Psoas muscle (tissue), 8 donors: ENCODE results near the gene MPP2. TPM values are rescaled to one million over a fixed set of nuclear protein-coding genes. Genes with fewer than 3 reads are reported as not detected.

Experiments used
- ATAC-seq, 4 donors: fragments of 200-7000 bp; cut with Tn5 transposase; one replicate each; pipeline ENCODE4 v1.9.1; 2020; ENCODE audit warnings: moderate library complexity in 3 of 4, mild to moderate bottlenecking in 2 of 4
- DNase-seq, 2 donors: peaks; one replicate each; pipeline ENCODE4 v3.0.0-alpha.2; 2020
- H3K27ac ChIP-seq: fragments of 200-600 bp; one replicate; pipeline ENCODE4 v1.8.0; 2022
- H3K27me3 ChIP-seq, 3 donors: fragments of 200-600 bp in 1 of 3; one replicate each; pipeline versions ENCODE4 v1.6.1 to v1.8.0; 2013 to 2022; ENCODE audit warnings: low read length in 2 of 3, mild to moderate bottlenecking in 2 of 3, moderate library complexity in 1 of 3; ENCODE audit not compliant: insufficient read depth in 3 of 3
- H3K36me3 ChIP-seq, 2 donors: fragments of 200-600 bp in 1 of 2; one replicate each; pipeline versions ENCODE4 v1.6.1 to v1.8.0; 2013 to 2022; ENCODE audit warnings: low read depth in 1 of 2, mild to moderate bottlenecking in 1 of 2, moderate library complexity in 1 of 2; ENCODE audit not compliant: insufficient read depth in 1 of 2
- H3K4me1 ChIP-seq: fragments of 200-600 bp; one replicate; pipeline ENCODE4 v1.8.0; 2022
- H3K4me3 ChIP-seq: fragments of 200-600 bp; one replicate; pipeline ENCODE4 v1.8.0; 2022; ENCODE audit warnings: mild to moderate bottlenecking
- H3K9me3 ChIP-seq: fragments of 200-600 bp; one replicate; pipeline ENCODE4 v1.8.0; 2022
- CTCF ChIP-seq: fragments of 200-600 bp; IDR thresholded peaks from one replicate; pipeline ENCODE4 v1.8.0; 2022; ENCODE audit warnings: antibody characterized with exemption
- WGBS, 3 donors: extraction: QIAGEN DNeasy Blood & Tissue Kit; methylation state at CpG; one replicate each; pipeline versions ENCODE4 v1.1.6 to v1.1.7; 2013; 5-methylcytosine and 5-hydroxymethylcytosine counted together
- intact Hi-C, 2 donors: fragments of 100-400 bp; cut with DNase I; formaldehyde crosslinking; loops; one replicate each; pipeline versions ENCODE4 v1.11.0 to v1.14.2; 2022
- polyA plus RNA-seq, 3 donors: library from polyadenylated mRNA; stranded (reverse); fragments of 200-250 nt; gene quantifications; one replicate each; pipeline ENCODE4 v1.2.3, GENCODE V29; 2013
- total RNA-seq, 4 donors: library from RNA; stranded (reverse); fragmentation: NEBNext Ultra II Directional in 2 of 4; extraction: Animal tissue kit (Norgen Biotek cat#: 25700) in 2 of 4; gene quantifications; one replicate each; pipeline versions ENCODE4 v1.2.1 to v1.2.4, GENCODE V29; 2021 to 2023
- donor health status: healthy with polysubstance abuse.
- donor health status: DM: no; HTN: no; CAD: no; lungs with moderate emphysema.
- donor health status: Bipolar disorder and iron deficiency.
- donor health status: healthy.
- donor health status: DM: yes; HTN: yes; CAD: no.
- donor health status: DM: no; HTN: no; CAD: no.
- donor health status: DM: no; HTN: no; CAD: no.
- donor health status: DM: yes; HTN: yes; CAD: no.

Gene MPP2
- total and polyA plus RNA-seq, 7 donors = 0.19 to 1.6 (median 0.42) TPM

DNA sequence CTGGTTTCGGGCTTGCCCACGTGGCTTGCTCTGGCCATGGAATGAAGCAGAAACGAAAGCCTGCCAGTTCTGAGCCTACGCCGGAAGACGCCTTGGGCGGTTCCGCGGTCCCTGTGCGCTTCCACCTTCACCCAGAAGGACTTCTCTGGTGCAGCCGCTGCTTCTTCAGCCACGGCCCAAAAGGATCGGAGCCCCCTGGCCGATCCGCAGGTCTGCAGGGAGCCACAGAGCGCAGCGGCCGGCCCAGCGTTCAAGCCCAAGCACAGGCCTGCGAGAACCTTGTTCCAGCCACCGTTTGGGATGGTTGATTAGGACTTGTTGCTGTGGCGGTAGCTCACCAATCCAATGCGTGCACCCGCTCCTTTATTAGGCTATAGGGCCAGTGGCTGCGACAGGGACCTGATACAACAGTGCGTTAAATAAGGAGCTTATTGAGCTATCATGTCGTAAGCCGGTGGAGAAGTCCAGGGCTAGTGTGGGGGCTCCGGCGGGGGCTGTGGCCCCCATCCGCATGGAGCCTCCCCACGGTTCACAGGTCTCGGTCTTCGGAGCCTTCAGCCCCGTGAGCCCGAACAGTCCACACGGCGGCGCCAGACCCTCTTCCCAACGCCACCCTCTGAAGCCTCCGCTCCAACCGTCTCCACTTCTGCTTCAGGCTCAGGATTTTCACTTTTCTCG is 10.2 kb upstream of the MPP2 start:
- Histone ChIP-seq H3K36me3 (no peaks in the 10 kb centered on the region), H3K4me3 (peak overlapping the region; percentile 44), H3K9me3 (no peaks in the 10 kb centered on the region), H3K4me1 (no peaks in the 10 kb centered on the region), H3K27me3 (peaks cover 0 to 34% (median 2%) of the 10 kb centered on the region in 3 donors), H3K27ac (no peak overlapping the region)
- TF ChIP-seq CTCF = peak; percentile 38
- peak in 2 of 4 donors; percentile 58 to 61 for ATAC-seq
- intact Hi-C loops = no loop called here
- WGBS, 3 donors = 14 to 17% (median 15%) methylated on average over 42 to 43 of the region's 43 CpGs
- DNase-seq = peak; percentile 48 to 64

DNA sequence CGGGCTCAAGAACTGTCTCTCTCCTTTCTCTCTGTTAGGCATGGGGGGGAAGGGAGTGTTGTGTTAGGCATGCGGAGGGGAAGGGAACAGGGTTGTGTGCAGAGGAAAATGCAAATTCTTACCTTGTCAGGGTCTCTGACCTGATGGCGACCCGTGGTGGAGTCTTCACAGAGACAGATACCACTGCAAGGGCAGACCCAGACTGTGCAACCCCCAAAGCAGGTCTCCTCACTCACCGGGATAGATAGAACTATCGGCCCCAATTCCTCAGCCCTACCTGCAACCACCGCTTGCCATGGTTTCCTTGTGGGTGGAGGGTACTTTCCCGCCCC is 9.6 kb upstream of the MPP2 start:
- intact Hi-C loops = no loop called here
- no peaks in the 10 kb centered on the region for H3K36me3 ChIP-seq
- peak overlapping the region; percentile 44 for H3K4me3 ChIP-seq
- WGBS, 3 donors = 71 to 75% (median 75%) methylated on average over 8 of the region's 8 CpGs
- ATAC-seq (no peak), DNase-seq (peak in 1 of 2 donors; percentile 0)
- H3K27me3 ChIP-seq = peaks cover 0 to 34% (median 2%) of the 10 kb centered on the region in 3 donors
- H3K9me3 ChIP-seq = no peaks in the 10 kb centered on the region
- no peaks in the 10 kb centered on the region for H3K4me1 ChIP-seq
- TF ChIP-seq CTCF = no peak
- no peak overlapping the region for H3K27ac ChIP-seq

DNA sequence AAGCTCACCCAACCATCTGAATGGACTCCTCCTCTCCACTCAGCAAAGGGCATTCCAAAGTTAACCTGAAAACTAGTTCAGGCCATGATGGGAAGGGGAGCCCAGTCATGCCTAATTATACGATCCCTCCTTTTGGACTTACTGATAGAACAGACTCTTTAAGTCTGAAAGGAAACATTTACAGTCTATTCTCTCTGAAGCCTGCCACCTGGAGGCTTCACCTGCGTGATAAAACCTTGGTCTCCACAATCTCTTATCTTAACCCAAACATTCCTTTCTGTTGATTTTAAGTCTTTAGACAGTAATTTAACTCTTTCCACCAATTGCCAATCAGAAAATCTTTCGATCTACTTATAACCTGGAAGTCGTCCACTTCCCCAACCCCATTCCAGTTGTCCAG is 9.0 kb upstream of the MPP2 start:
- H3K27me3 ChIP-seq = peaks cover 0 to 34% (median 2%) of the 10 kb centered on the region in 3 donors
- intact Hi-C loops = no loop called here
- H3K4me1 ChIP-seq = no peaks in the 10 kb centered on the region
- no peak for TF ChIP-seq CTCF
- 75 to 82% (median 77%) methylated on average over 4 of the region's 4 CpGs for WGBS, 3 donors
- H3K27ac ChIP-seq = no peak overlapping the region
- DNase-seq = no peak
- H3K4me3 ChIP-seq = no peak overlapping the region
- no peak for ATAC-seq
- H3K36me3 ChIP-seq = no peaks in the 10 kb centered on the region
- no peaks in the 10 kb centered on the region for H3K9me3 ChIP-seq

GRCh38 chr17:43915559-43915958 is 8.2 kb upstream of the MPP2 start:
- intact Hi-C loops = no loop called here
- no peak overlapping the region for H3K4me3 ChIP-seq
- DNase-seq (no peak), ATAC-seq (no peak)
- H3K36me3 ChIP-seq = no peaks in the 10 kb centered on the region
- no peaks in the 10 kb centered on the region for H3K4me1 ChIP-seq
- no peaks in the 10 kb centered on the region for H3K9me3 ChIP-seq
- 65 to 72% (median 69%) methylated on average over 3 of the region's 3 CpGs for WGBS, 3 donors
- no peak overlapping the region for H3K27ac ChIP-seq
- peaks cover 0 to 34% (median 2%) of the 10 kb centered on the region in 3 donors for H3K27me3 ChIP-seq
- no peak for TF ChIP-seq CTCF

GRCh38 chr17:43914451-43914850 is 7.1 kb upstream of the MPP2 start:
- 29 to 33% (median 32%) methylated on average over 2 of the region's 2 CpGs for WGBS, 3 donors
- Histone ChIP-seq H3K36me3 (no peaks in the 10 kb centered on the region), H3K9me3 (no peaks in the 10 kb centered on the region), H3K4me3 (no peak overlapping the region), H3K27ac (no peak overlapping the region), H3K4me1 (no peaks in the 10 kb centered on the region), H3K27me3 (peaks cover 0 to 34% (median 2%) of the 10 kb centered on the region in 3 donors)
- ATAC-seq (no peak), DNase-seq (no peak)
- TF ChIP-seq CTCF = no peak
- intact Hi-C loops = no loop called here
